SK-N-SH treated with all-trans-retinoic acid at 6 μM for 48 hours (cell line): ENCODE measurements around the gene IL1B.

ENCODE experiments used
- ARNTL ChIP-seq: fragments of 450-650 bp; formaldehyde crosslinking; IDR thresholded peaks from 2 replicates; pipeline ENCODE4 v1.5.0; 2020; ENCODE audit warnings: low read depth, mild to moderate bottlenecking, moderate library complexity, borderline replicate concordance
- CREB5 ChIP-seq: fragments of 250-450 bp; sonication (Bioruptor Pico); IDR thresholded peaks from 2 replicates; pipeline ENCODE4 v1.5.1; 2020; ENCODE audit warnings: low read depth, mild to moderate bottlenecking, moderate library complexity
- TCF4 ChIP-seq: fragments of 250-450 bp; sonication (Bioruptor Pico); IDR thresholded peaks from 2 replicates; pipeline ENCODE4 v1.8.0; 2021; ENCODE audit warnings: mild to moderate bottlenecking, moderate library complexity, borderline replicate concordance
- TOX ChIP-seq: fragments of 250-450 bp; sonication (Bioruptor Pico); IDR thresholded peaks from 2 replicates; pipeline ENCODE4 v1.8.0; 2021; ENCODE audit warnings: mild to moderate bottlenecking, moderate library complexity, borderline replicate concordance
- ZFP3 ChIP-seq: fragments of 250-450 bp; sonication (Bioruptor Pico); IDR thresholded peaks from 2 replicates; pipeline ENCODE4 v1.5.0; 2020; ENCODE audit warnings: mild to moderate bottlenecking, moderate library complexity

- TF ChIP-seq TOX (CRISPR knock-in tag), result no peak
- TF ChIP-seq TCF4 (CRISPR knock-in tag), result no peak
- no peak for TF ChIP-seq ARNTL (CRISPR knock-in tag)
- no peak for TF ChIP-seq CREB5
- TF ChIP-seq ZFP3, result no peak
Observed at GRCh38 chr2:112849956-112850355, 13.4 kb upstream of the IL1B start.
